SJCRH30 (cell line): ENCODE results near the gene VNN1. TPM values are rescaled to one million over a fixed set of nuclear protein-coding genes. Genes with fewer than 3 reads are reported as not detected.

Experiments used
- DNase-seq, 2 experiments: peaks; one replicate each; pipeline ENCODE4 v3.0.0-alpha.2; 2015 to 2020
- H3K27ac ChIP-seq: fragments of 250-450 bp; sonication (Bioruptor Pico); 2 replicates; pipeline ENCODE4 v1.5.1; 2020; ENCODE audit warnings: mild to moderate bottlenecking, moderate library complexity
- H3K27me3 ChIP-seq: fragments of 250-450 bp; sonication (Bioruptor Pico); 2 replicates; pipeline ENCODE4 v1.5.1; 2020; ENCODE audit warnings: mild to moderate bottlenecking, moderate library complexity
- H3K36me3 ChIP-seq: fragments of 250-450 bp; sonication (Bioruptor Pico); 2 replicates; pipeline ENCODE4 v1.5.1; 2020; ENCODE audit warnings: mild to moderate bottlenecking, moderate library complexity
- H3K4me1 ChIP-seq: fragments of 250-450 bp; sonication (Bioruptor Pico); 2 replicates; pipeline ENCODE4 v1.5.1; 2020; ENCODE audit warnings: mild to moderate bottlenecking, moderate library complexity
- H3K4me3 ChIP-seq: fragments of 250-450 bp; sonication (Bioruptor Pico); 2 replicates; pipeline ENCODE4 v1.5.1; 2020; ENCODE audit warnings: mild to moderate bottlenecking, moderate library complexity
- H3K9me3 ChIP-seq: fragments of 250-450 bp; sonication (Bioruptor Pico); replicated peaks from 2 replicates; pipeline ENCODE4 v1.5.1; 2020; ENCODE audit warnings: mild to moderate bottlenecking, moderate library complexity
- total RNA-seq: library from RNA; depleted of rRNA; stranded (reverse); fragments of >200 nt; shearing (Covaris generic); gene quantifications from 2 replicates; pipeline ENCODE4 v1.2.3, GENCODE V29; 2014; rRNA removed

VNN1 gene
- total RNA-seq, 1 experiment from 2014 or later: 0.10 TPM

GRCh38 chr6:132634796-132635195 lies 79.1 kb downstream of the VNN1 start:
- Histone ChIP-seq H3K36me3 (no peaks in the 10 kb centered on the region), H3K27ac (no peak overlapping the region), H3K9me3 (no peaks in the 10 kb centered on the region), H3K4me3 (no peak overlapping the region), H3K4me1 (no peaks in the 10 kb centered on the region), H3K27me3 (no peaks in the 10 kb centered on the region)
- DNase-seq: no peak

DNA sequence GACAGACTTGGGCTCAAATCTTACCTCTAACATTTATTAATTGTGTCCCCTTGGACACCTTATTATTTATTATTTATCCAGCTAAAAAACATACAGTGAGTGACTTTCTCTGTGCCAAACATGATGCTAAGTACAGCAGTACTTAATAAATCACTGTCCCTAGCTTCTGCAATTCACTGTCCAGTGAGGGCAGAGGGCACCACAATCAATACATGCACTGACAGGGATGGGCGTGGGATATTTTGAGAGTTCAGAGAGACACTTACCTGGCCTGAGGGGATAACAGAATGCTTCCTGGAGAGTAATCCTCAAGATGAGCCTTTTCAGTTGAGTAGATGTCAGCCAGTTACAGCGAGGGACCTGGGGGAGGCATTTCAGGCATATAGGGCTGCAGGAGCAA lies 80.5 kb downstream of the VNN1 start:
- no peak for DNase-seq
- H3K4me1 ChIP-seq: no peaks in the 10 kb centered on the region

More for the DNA sequence above, 80.5 kb downstream of the VNN1 start:
- Histone ChIP-seq H3K27me3 (no peaks in the 10 kb centered on the region), H3K27ac (no peak overlapping the region), H3K9me3 (no peaks in the 10 kb centered on the region), H3K36me3 (no peaks in the 10 kb centered on the region), H3K4me3 (no peak overlapping the region)

Other genes starting within 250 kb of the VNN1 start
- gene STX7, start 200.9 kb downstream of the VNN1 start, total RNA-seq: 17.3 and 18.6 TPM in 2 replicates
- gene TAAR9, start 175.8 kb downstream of the VNN1 start, total RNA-seq: not detected in 2 replicates
- not detected in 2 replicates for gene TAAR8, start 161.4 kb downstream of the VNN1 start, total RNA-seq
- not detected in 2 replicates for gene TAAR6, start 143.7 kb downstream of the VNN1 start, total RNA-seq
- gene TAAR5, start 124.3 kb downstream of the VNN1 start, total RNA-seq: not detected in 2 replicates
- not detected in 2 replicates for gene TAAR2, start 89.8 kb downstream of the VNN1 start, total RNA-seq
- gene TAAR1, start 54.9 kb downstream of the VNN1 start, total RNA-seq: not detected in 2 replicates
- 0.30 and 0.36 TPM in 2 replicates for gene VNN2, start 43.8 kb upstream of the VNN1 start, total RNA-seq
- 12.9 and 15.2 TPM in 2 replicates for gene SLC18B1, start 84.6 kb upstream of the VNN1 start, total RNA-seq
- 2,257 and 2,274 TPM in 2 replicates for gene RPS12, start 100.5 kb upstream of the VNN1 start, total RNA-seq